ENCODE results near the gene RAB11FIP3.

Gene RAB11FIP3

GRCh38 chr16:515939-516226 is 90.4 kb downstream of the RAB11FIP3 start:
- no peak for DNase-seq (ENCODE audit: low read depth in 2 of 2)

GRCh38 chr16:516301-516700 is 90.9 kb downstream of the RAB11FIP3 start:
- DNase-seq (ENCODE audit: low read depth in 2 of 2), result no peak

DNA sequence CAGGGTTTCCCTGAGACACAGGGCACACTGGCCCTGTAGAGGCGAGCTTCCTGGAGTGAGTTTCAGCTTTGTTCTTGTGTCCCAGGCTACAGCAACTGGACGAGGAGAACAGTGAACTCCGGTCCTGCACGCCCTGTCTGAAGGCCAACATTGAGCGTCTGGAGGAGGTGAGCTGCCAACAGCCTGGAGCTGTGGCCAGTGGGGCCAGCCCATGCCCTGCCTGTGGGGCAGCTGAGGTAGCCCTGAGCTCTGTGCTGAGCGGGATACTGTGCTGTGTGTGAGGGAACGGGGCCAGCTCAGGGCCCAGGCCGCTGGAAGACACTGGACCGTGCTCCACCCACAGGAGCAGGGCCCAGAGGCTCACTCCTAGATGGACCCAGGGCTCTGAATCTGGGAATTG is 93.4 kb downstream of the RAB11FIP3 start:
- no peak for DNase-seq (ENCODE audit: low read depth in 2 of 2)

DNA sequence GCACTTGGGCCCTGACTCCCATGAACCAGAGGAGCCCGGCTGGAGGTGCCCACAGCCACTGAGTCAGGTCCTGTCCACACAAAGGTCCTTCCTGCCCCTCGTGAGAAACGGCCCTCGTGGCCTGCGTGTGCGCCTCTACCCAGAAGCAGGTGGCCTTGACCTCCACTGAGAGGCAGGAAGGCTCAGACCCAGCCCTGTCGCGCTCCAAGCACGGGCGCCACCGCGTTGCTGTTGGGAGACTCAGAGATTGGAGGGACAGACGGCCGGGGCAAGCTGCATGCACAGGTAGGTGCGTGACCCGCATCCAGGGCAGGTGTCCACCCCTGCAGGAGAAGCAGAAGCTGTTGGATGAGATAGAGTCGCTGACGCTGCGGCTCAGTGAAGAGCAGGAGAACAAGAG is 94.0 kb downstream of the RAB11FIP3 start:
- no peak for DNase-seq (ENCODE audit: low read depth in 2 of 2)

- no peak for DNase-seq (ENCODE audit: low read depth in 2 of 2)
Measured at GRCh38 chr16:519841-520687, 94.6 kb downstream of the RAB11FIP3 start.

DNA sequence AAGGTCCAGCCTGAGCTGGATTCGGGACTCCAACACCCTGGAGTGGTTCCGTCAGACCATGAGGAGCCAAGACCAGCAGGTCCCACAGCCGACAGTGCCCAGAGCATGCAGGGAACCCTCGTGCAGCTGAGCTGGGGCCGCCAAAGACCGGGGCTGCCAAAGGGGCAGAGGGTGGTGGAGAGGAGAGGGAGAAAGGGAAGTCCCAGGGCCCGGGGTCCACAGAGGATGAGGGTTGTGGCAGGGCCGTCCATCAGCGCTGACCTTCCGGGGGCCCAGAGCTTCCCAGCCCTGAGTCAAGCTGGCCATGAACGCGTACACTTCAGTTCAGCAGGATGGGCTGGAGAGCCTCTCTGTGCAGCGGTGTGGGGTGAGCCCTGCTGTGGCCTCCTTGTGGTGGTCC is 95.4 kb downstream of the RAB11FIP3 start:
- DNase-seq (ENCODE audit: low read depth in 2 of 2), result no peak

DNA sequence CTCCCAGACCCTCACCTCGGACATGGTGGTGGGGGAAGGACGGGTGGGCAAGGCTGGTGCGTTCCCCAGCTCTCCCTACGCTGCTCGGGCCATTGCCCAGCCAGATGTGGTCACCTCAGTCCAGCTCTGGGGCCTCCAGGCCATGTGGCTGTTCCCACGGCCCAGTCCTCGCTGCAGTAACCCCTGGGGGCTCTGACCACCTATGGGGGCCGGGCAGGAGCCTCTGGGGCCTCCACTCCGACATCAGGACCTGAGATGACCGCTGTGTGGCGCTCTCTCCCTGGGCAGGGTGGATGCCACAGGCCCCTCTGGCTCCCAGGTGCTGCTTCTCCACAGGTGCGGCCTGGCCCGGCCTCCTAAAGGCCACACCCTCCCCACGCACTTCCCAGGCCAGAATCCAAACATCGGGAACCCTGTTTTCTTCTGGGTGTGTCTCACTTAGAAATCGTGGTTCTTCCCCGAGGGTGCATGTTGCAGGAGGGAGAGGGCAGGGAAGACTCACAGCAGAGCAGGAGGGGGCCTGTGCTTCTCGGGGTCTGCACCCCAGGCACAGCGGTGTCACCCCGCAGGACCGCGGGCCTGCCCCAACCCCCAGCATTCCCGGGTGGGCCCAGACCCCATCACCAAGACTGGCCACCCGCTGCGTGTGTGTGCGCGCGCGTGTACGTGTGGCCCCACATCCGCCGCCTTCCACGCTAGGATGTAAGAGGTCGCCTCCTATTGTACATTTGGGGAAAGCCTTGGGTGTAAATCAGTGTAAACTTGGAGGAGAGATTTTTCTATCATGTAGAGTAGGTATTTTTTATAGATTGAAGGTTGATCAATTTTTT is 96.1 kb downstream of the RAB11FIP3 start:
- DNase-seq (ENCODE audit: low read depth in 2 of 2), result no peak

GRCh38 chr16:522320-523096 is 97.1 kb downstream of the RAB11FIP3 start:
- no peak for DNase-seq (ENCODE audit: low read depth in 2 of 2)

GRCh38 chr16:523097-523741 is 97.8 kb downstream of the RAB11FIP3 start:
- DNase-seq (ENCODE audit: low read depth in 2 of 2), result no peak

- no peak for DNase-seq (ENCODE audit: low read depth in 2 of 2)
Measured at GRCh38 chr16:524274-525040, 99.0 kb downstream of the RAB11FIP3 start.

DNA sequence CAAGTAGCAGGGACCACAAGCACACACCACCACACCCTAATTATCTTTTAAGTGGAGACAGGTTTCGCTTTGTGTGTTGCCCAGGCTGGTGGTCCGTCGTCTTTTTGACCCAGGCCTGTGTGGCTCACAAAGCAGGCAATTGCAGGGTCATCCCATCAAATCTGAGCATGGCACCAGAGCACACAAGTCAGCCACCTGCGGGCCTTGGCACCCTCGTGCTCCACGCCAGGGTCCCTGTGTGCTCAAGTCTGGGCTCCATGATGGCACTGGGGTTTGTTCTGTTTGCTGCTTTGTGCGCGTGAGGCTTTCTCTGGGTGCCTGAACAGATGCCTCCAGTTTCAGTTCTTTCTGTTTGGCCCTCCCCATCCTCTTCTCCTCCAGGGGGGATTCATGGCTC is 99.7 kb downstream of the RAB11FIP3 start:
- no peak for DNase-seq (ENCODE audit: low read depth in 2 of 2)

DNA sequence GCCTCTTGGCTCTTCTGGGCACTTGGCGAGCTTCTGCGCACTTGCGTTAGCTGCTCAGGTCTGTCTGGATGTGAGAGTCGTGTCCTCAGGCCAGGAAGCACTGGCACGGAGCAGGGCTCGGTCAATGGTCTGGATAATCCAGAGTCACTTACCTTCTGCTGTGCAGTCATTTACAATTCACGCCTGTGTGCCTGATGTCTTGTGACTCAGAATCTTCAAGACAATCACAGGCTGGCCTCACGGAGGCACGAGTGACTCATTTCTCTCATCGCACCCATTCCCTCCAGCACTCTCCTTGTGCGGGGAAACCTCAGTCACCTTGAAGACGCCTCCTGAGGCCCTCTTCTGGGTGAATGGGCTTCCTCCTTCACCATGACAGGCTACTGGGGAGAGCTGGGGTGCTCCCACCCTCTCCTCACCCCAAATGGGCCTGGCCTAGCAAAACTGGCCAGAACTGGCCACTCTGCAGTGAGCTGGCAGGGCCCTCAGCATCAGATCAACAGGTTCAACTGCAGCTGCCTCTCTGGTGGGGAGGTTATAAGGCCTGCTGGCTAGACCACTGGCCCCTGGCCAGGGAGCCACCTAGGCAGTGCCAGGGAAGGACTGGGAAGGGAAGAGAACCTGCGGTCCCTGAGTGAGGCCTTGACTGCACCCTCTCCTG is 100.2 kb downstream of the RAB11FIP3 start:
- DNase-seq (ENCODE audit: low read depth in 2 of 2), result peak; percentile 30 to 36

DNA sequence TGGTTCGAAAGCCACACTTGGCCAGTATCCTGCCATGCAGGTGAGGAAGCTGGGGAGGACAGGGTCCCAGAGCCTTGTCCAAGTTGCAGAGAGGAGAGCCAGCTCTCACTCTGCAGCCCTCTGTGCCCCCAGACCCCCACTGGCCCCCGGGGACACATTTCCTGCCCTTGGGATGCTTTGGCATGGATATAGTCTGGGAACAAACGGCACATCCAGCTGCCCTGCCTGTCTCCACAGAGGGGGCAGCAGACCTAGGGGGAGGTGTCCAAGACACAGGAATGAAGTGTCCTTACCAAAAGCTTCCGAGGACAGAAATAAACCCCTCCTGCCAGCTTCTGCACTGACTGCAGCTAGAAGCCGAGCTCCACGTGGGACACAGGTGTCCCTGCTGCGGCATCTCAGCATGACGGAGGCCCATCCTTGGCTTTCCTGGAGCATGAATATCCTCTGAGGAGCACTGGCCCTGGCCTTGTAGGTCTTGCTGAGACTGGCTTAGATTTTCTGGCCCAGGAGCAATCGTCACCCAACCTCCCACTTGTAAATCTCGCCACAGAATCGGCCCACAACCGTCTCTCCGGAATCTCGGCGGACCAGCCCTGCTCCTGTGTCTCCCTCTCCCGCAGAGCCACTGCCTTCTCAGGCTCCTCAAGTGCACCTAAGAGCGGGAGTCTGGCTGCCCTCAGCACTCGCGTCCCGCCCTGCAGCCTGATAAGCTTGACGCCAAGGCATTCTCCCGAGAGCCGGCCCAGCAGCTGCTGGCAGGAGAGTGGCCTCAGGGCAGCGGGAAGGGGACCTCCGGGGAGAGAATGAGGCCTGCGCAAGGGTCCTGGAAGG is 100.9 kb downstream of the RAB11FIP3 start:
- no peak for DNase-seq (ENCODE audit: low read depth in 2 of 2)

DNA sequence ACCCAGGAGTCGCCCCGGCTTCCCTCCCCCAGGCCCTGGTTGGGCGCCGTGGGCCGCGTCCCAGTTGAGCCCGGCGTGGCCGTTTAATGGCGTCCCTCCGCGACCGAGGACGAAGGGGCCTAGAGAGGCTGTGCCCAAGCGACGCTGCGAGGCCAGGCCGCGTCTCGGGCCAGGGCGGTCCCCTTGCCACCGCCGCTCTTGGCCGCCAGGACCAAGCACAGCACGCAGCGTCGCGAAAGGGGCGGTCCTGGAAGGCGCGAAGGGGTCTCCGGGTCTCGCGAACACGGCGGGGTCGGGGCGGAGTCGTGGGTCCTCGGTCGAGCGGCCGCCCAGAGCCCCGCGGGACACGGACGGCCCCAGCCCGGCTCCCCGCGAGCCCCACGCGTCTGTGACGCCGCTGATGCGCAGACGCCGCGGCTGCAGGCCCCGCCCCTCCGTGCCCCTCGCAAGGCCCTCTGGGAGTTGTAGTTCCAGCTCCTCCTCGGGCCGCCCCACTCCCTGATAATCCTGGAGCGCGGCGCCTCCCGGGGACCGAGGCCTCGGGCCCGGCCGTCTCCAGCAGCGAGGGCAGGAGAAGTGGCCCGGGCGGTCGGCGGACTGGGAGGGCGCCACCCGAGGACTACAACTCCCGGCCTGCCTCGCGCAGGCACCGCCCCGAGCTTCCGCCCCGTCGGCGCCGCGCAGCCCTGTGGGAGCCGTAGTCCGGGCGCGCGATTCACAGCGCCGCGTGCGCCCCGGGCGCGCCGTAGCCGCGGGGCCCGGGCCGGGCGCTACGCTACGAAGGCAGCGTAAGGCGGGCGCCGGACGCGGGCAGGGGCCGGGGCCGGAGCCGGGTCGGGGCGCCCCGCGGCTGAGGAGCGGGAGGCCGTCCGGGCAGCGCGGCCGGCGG is 101.8 kb downstream of the RAB11FIP3 start, which contains the start of gene CAPN15:
TSS of gene CAPN15 (plus strand) at position 698 of the 889 bp plus-strand sequence. CDS start 19,127 bp downstream, outside the sequence.
- DNase-seq (ENCODE audit: low read depth in 2 of 2), result peak; percentile 62 to 66

- DNase-seq (ENCODE audit: low read depth in 2 of 2), result peak in 1 of 2 experiments; percentile 11
Measured at GRCh38 chr16:528111-529011, 102.9 kb downstream of the RAB11FIP3 start.

- no peak for DNase-seq (ENCODE audit: low read depth in 2 of 2)
Measured at GRCh38 chr16:529012-529575, 103.6 kb downstream of the RAB11FIP3 start.

Measured in fibroblast of skin of left quadriceps (primary cell).